Stimulated activated naive B cell treated with anti-CD40 and anti-IgM and Interleukin-4, amounts not matched to agents 10 μg/mL and 1 μg/mL and 100 μg/mL, for 72 hours (primary cell): ENCODE data around the gene NT5C1A.

Experiments
- ATAC-seq, 2 donors: fragments of 150-1000 bp; cut with Tn5 transposase; replicated peaks; 2 replicates each; pipeline ENCODE4 v1.10.0; 2021; ENCODE audit warnings: moderate library complexity in 1 of 2
- DNase-seq: peaks from one replicate; pipeline ENCODE4 v3.0.0; 2021
- H3K27ac Mint-ChIP-seq: one replicate; pipeline ENCODE4 v1.8.0; 2022; ENCODE audit warnings: mild to moderate bottlenecking, mixed read lengths
- H3K27me3 Mint-ChIP-seq, 2 donors: one replicate each; pipeline ENCODE4 v1.8.0; 2022; ENCODE audit warnings: mixed read lengths in 2 of 2
- H3K36me3 Mint-ChIP-seq, 2 donors: one replicate each; pipeline ENCODE4 v1.8.0; 2022; ENCODE audit warnings: mixed read lengths in 2 of 2, mild to moderate bottlenecking in 1 of 2
- H3K4me1 Mint-ChIP-seq, 2 donors: one replicate each; pipeline ENCODE4 v1.8.0; 2022; ENCODE audit warnings: mixed read lengths in 2 of 2, mild to moderate bottlenecking in 1 of 2
- H3K4me3 Mint-ChIP-seq, 2 donors: one replicate each; pipeline ENCODE4 v1.8.0; 2022; ENCODE audit warnings: mild to moderate bottlenecking in 2 of 2, mixed read lengths in 2 of 2, moderate library complexity in 1 of 2
- H3K9me3 Mint-ChIP-seq, 2 donors: one replicate each; pipeline ENCODE4 v1.8.0; 2022; ENCODE audit warnings: mixed read lengths in 2 of 2, mild to moderate bottlenecking in 1 of 2

NT5C1A gene

DNA sequence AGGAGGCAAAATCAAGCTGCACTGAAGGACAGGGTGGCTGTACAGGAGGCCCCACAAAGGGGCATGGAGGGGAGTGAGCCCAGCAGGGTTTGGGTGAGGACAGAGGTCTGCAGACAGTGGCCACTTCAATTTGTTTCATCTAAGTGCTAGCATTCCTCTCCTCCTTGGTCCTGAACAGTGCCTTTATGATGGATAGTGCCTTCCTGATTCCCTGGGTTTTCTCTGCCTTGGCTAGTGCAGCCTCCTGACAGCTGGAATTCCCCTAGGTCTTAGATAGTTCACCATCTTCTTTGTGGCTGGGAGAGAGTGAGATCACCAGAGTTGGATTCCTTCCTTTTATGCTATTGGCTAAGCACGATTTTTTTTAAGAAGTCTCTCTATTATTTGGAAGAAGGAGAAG, 23.1 kb upstream of the NT5C1A start:
- Mint-ChIP-seq H3K4me3 (no peak overlapping the region), H3K9me3 (no peaks in the 10 kb centered on the region), H3K27ac (no peak overlapping the region), H3K4me1 (peaks cover 12 to 27% of the 10 kb centered on the region in 2 donors), H3K27me3 (peaks cover 49 to 76% of the 10 kb centered on the region in 2 donors), H3K36me3 (peaks cover 0 to 2% of the 10 kb centered on the region in 2 donors)
- DNase-seq (no peak), ATAC-seq (no peak)

DNA sequence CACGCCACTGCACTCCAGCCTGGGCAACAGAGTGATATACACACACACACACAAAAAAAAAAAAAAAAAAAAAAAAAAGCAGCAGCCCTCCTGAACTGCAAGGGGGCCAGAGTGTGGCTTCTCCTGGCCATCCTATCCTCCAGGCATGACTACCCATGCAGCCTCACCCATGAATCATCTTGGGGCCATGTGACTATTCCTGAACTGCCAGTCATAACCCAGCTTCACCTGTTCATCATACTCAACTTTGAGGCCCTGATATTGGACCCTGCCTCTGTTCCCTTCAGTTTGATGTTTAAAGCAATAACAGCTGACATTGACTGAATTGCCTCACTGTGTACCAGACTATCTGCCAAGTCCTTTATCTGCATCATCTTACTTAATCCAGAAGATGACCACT, 22.1 kb upstream of the NT5C1A start:
- H3K36me3 Mint-ChIP-seq = peaks cover 0 to 2% of the 10 kb centered on the region in 2 donors
- H3K27me3 Mint-ChIP-seq = peaks cover 54 to 80% of the 10 kb centered on the region in 2 donors
- no peak overlapping the region for H3K27ac Mint-ChIP-seq
- no peak overlapping the region for H3K4me3 Mint-ChIP-seq
- no peaks in the 10 kb centered on the region for H3K9me3 Mint-ChIP-seq
- H3K4me1 Mint-ChIP-seq = peaks cover 12 to 28% of the 10 kb centered on the region in 2 donors
- ATAC-seq = no peak
- no peak for DNase-seq

GRCh38 chr1:39692152-39693074, 20.5 kb upstream of the NT5C1A start:
- peaks cover 58 to 82% of the 10 kb centered on the region in 2 donors for H3K27me3 Mint-ChIP-seq
- H3K27ac Mint-ChIP-seq = no peak overlapping the region
- peaks cover 0 to 2% of the 10 kb centered on the region in 2 donors for H3K36me3 Mint-ChIP-seq
- peaks cover 12 to 28% of the 10 kb centered on the region in 2 donors for H3K4me1 Mint-ChIP-seq
- peak overlapping the region; percentile 36 to 79 for H3K4me3 Mint-ChIP-seq
- ATAC-seq (no peak), DNase-seq (no peak)
- H3K9me3 Mint-ChIP-seq = no peaks in the 10 kb centered on the region

DNA sequence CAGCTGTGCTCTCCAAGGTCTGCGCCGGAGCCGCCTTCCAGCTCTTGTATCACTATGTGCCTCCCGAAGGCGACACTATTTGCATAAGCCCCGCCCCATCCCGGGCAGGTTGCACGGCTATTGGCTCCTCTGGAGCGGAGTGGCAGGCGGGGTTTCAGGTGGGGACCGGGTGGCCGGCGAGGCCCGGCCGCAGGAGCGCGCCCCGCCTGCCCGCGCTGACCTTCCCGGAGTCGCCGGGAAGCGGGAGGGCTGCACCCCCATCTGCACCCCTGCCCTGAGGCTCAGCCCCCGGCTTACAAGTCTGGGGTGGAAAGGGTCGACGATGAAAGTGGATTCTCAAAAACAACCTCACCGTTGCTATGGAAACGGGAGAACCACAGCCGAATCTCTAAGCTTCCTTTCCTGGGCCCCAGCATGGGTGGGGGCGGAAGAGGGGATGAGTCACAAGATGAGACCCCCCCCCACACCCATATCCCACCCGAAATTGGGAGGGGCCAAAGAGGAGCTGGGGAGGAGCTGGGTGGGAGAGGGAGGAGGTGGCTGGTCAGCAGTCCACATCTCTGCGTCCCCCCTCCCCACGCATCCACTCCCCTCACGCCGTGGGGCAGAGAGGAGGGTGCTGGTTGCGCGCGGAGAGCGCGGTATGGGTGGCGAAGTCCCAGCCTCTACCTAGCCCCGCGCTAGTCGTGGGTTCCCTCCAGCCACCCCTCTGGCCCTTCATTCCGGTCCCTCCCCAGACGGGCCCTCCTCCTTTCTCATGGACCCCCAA, 19.7 kb upstream of the NT5C1A start, which contains the start of gene HPCAL4:
Gene HPCAL4 (minus strand): TSS at position 51 of the 769 bp plus-strand sequence. CDS start 6,830 bp downstream, outside the sequence.
- Mint-ChIP-seq H3K27ac (no peak within 1 kb of the TSS), H3K36me3 (peaks cover 0 to 2% of the 10 kb centered on the region in 2 donors), H3K9me3 (no peaks in the 10 kb centered on the region), H3K4me3 (peak within 1 kb of the TSS; percentile 75 to 79), H3K27me3 (peaks cover 63 to 82% of the 10 kb centered on the region in 2 donors), H3K4me1 (peaks cover 12 to 28% of the 10 kb centered on the region in 2 donors)
- ATAC-seq (peak; percentile 95 to 96), DNase-seq (peak; percentile 71)

- H3K4me1 Mint-ChIP-seq = peaks cover 12 to 28% of the 10 kb centered on the region in 2 donors
Measured at GRCh38 chr1:39690794-39691382, 19.0 kb upstream of the NT5C1A start.

DNA sequence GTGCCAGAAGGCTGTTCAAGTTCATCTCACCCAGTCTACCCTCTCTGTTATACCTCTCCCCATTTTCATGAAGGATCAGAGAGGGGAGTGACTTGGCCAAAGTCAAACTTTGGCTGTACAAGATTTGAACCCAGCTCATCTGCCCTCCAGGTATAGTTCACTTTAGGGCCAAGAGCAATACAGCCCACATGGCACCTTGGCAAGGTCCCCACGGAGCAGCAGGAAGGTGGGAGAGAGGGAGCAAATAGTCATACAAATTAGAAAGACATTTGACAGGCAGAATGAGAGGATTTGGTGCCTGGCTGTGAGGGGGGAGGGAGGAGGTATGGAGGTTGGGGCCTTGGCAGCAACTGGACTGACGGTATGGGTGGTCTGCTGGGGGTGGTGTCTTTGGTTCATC, 18.3 kb upstream of the NT5C1A start:
- Mint-ChIP-seq H3K4me3 (peak overlapping the region; percentile 75 to 79), H3K36me3 (peaks cover 0 to 2% of the 10 kb centered on the region in 2 donors), H3K9me3 (no peaks in the 10 kb centered on the region), H3K4me1 (peaks cover 12 to 28% of the 10 kb centered on the region in 2 donors), H3K27me3 (peaks cover 63 to 83% of the 10 kb centered on the region in 2 donors), H3K27ac (no peak overlapping the region)
- ATAC-seq = no peak
- no peak for DNase-seq

More at GRCh38 chr1:39690794-39691382, 19.0 kb upstream of the NT5C1A start:
- H3K27me3 Mint-ChIP-seq = peaks cover 65 to 83% of the 10 kb centered on the region in 2 donors
- peaks cover 0 to 2% of the 10 kb centered on the region in 2 donors for H3K36me3 Mint-ChIP-seq
- no peak overlapping the region for H3K27ac Mint-ChIP-seq
- H3K9me3 Mint-ChIP-seq = no peaks in the 10 kb centered on the region
- H3K4me3 Mint-ChIP-seq = peak overlapping the region; percentile 75 to 79
- DNase-seq (no peak), ATAC-seq (peak in 1 of 2 donors; percentile 2)

DNA sequence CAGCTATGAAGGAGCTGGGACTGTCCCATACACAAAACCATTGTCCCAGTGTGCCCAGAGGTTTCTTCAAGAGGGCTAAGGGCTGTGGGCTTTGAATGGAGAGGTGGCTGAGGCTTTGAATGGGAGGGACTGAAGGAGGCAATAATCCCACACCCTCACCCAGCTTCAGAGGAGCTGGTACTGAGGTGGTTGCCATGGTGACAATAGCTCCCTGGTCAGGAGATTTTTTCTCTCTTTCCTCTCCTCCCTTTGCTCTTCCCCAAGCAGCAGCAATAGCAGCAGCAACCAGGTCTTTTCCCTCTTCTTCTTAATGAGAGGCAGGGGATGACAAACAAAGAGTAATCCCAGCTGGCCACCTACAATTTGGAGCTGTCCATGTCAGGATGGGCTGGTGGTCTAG, 17.7 kb upstream of the NT5C1A start:
- ATAC-seq (no peak), DNase-seq (no peak)
- Mint-ChIP-seq H3K27me3 (peaks cover 63 to 85% of the 10 kb centered on the region in 2 donors), H3K36me3 (peaks cover 3% of the 10 kb centered on the region in 2 donors), H3K4me1 (peaks cover 12 to 32% of the 10 kb centered on the region in 2 donors), H3K9me3 (peaks cover 0 to 2% of the 10 kb centered on the region in 2 donors), H3K27ac (no peak overlapping the region), H3K4me3 (no peak overlapping the region)

- Mint-ChIP-seq H3K27ac (no peak overlapping the region), H3K4me1 (peaks cover 13 to 36% of the 10 kb centered on the region in 2 donors), H3K27me3 (peaks cover 68 to 89% of the 10 kb centered on the region in 2 donors), H3K4me3 (no peak overlapping the region), H3K36me3 (peaks cover 5% of the 10 kb centered on the region in 2 donors), H3K9me3 (peaks cover 0 to 3% of the 10 kb centered on the region in 2 donors)
- no peak for ATAC-seq
- no peak for DNase-seq
Measured at GRCh38 chr1:39689214-39689613, 17.3 kb upstream of the NT5C1A start.

DNA sequence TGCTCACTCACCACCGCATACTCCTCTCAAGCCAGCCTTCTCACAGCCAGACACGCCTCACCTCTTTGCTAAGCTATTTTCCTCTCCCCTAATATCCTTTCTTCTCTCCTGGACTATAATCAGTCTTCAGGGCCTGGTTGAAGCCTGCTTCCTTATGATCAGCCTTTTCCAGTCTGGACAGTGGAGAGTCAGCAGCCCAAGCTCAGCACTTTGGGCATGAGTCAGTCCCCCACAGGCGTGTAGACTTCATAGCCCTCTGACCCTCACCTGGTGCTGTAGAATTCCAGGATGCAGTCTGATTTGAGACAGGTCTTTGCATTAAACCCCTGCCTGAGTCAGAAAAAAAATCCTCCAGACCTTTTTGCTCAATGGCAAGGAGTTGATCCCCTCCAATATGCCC, 16.8 kb upstream of the NT5C1A start:
- peaks cover 0 to 3% of the 10 kb centered on the region in 2 donors for H3K9me3 Mint-ChIP-seq

GRCh38 chr1:39687243-39687642, 15.3 kb upstream of the NT5C1A start:
- H3K4me1 Mint-ChIP-seq = peaks cover 13 to 30% of the 10 kb centered on the region in 2 donors
- peaks cover 5% of the 10 kb centered on the region in 2 donors for H3K36me3 Mint-ChIP-seq

More for the DNA sequence above, 16.8 kb upstream of the NT5C1A start:
- Mint-ChIP-seq H3K4me1 (peaks cover 13 to 36% of the 10 kb centered on the region in 2 donors), H3K36me3 (peaks cover 5% of the 10 kb centered on the region in 2 donors), H3K4me3 (no peak overlapping the region), H3K27ac (no peak overlapping the region), H3K27me3 (peaks cover 73 to 94% of the 10 kb centered on the region in 2 donors)
- no peak for ATAC-seq
- DNase-seq = no peak

DNA sequence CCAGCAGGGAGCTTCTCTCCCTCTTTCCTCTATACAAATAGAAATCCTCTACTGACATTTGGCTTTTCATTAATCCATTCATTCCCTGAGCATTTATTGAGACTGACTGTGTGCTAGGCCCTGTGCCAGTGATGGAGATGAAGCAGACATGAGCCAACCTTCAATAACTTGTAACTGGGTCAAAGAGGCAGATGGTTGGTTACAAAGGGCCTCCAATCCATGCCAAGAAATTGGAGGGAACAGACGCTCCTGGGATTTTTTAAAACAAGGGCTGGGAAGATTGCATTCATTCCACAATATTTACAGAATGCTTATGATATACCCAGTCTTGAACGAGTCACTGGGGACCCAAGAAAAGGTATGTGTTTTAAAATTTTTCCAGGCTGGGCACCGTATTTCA, 13.2 kb upstream of the NT5C1A start:
- DNase-seq = no peak
- H3K9me3 Mint-ChIP-seq = peaks cover 0 to 3% of the 10 kb centered on the region in 2 donors
- H3K4me1 Mint-ChIP-seq = peaks cover 3 to 9% of the 10 kb centered on the region in 2 donors
- no peak for ATAC-seq
- H3K27me3 Mint-ChIP-seq = peaks cover 69 to 90% of the 10 kb centered on the region in 2 donors
- no peak overlapping the region for H3K4me3 Mint-ChIP-seq
- peaks cover 3 to 5% of the 10 kb centered on the region in 2 donors for H3K36me3 Mint-ChIP-seq
- no peak overlapping the region for H3K27ac Mint-ChIP-seq

More at GRCh38 chr1:39687243-39687642, 15.3 kb upstream of the NT5C1A start:
- no peak for ATAC-seq
- peaks cover 74 to 99% of the 10 kb centered on the region in 2 donors for H3K27me3 Mint-ChIP-seq
- no peak overlapping the region for H3K4me3 Mint-ChIP-seq
- no peak overlapping the region for H3K27ac Mint-ChIP-seq
- peaks cover 0 to 3% of the 10 kb centered on the region in 2 donors for H3K9me3 Mint-ChIP-seq
- no peak for DNase-seq

DNA sequence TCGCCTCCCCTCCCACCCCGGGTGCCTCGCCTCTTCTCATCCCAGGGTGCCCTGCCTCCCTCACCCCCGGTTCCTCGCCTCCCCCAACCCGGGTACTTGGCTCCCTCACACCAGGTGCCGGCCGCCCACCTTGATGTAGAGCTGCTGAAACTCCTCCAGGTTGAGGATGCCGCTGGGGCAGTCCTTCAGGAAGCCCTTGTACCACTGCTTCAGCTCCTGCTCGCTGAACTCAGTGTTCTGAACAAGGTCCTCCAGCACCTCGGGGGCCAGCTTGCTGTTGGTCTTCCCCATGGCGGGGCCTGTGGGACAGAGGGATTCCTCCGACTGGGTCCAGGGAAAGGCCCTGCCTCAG, 12.4 kb upstream of the NT5C1A start:
- no peak overlapping the region for H3K4me3 Mint-ChIP-seq

DNA sequence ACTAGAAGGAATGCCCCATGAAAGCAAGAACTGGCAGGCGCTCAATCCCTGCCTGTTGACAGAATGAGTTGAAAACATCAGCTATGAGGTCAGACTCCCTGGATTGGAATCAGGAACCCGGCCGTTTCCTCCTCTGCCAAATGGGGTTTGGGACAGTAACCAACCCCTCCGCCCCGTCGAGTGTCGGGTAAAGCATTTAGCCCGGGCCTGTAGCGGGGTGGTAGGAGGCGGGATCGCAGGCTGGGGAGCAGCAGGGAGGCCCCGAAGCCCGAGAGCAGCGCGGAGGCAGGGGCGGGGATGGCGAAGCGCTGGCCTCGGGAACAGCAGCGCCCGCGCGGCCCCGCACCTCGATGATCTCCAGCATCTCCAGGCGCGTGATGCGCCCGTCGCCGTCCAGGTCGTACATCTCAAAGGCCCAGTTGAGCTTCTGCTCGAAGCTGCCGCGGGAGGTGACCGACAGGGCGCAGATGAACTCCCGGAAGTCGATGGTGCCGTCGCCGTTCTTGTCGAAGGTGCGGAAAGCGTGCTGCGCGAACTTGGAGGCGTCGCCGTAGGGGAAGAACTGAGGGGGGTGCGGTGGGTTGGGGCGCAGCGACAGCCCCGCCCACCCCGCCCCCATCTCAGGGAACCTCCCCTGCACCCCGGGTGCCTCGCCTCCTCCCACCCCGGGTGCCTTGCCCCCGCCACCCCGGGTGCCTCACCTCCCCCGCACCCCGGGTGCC, 11.8 kb upstream of the NT5C1A start:
- ATAC-seq (no peak), DNase-seq (no peak)
- Mint-ChIP-seq H3K36me3 (peaks cover 3 to 5% of the 10 kb centered on the region in 2 donors), H3K27me3 (peaks cover 57 to 90% of the 10 kb centered on the region in 2 donors), H3K27ac (no peak overlapping the region), H3K9me3 (peaks cover 0 to 3% of the 10 kb centered on the region in 2 donors), H3K4me1 (peaks cover 3 to 8% of the 10 kb centered on the region in 2 donors), H3K4me3 (no peak overlapping the region)

More for the DNA sequence above, 12.4 kb upstream of the NT5C1A start:
- H3K36me3 Mint-ChIP-seq = peaks cover 3 to 5% of the 10 kb centered on the region in 2 donors
- ATAC-seq (no peak), DNase-seq (no peak)
- peaks cover 62 to 90% of the 10 kb centered on the region in 2 donors for H3K27me3 Mint-ChIP-seq
- H3K4me1 Mint-ChIP-seq = peaks cover 3 to 8% of the 10 kb centered on the region in 2 donors
- peaks cover 0 to 3% of the 10 kb centered on the region in 2 donors for H3K9me3 Mint-ChIP-seq
- H3K27ac Mint-ChIP-seq = peak overlapping the region; percentile 28
